Ovary (tissue), 3 donors: ENCODE results near the gene PIP5K1A.

Experiments
- EP300 ChIP-seq: sonication (generic); formaldehyde crosslinking; IDR thresholded peaks from one replicate; pipeline ENCODE4 v1.6.1; 2017; ENCODE audit warnings: antibody characterized with exemption
- TF ChIP-seq, protein P1 (sequence below), 3 donors: fragments of 450-650 bp in 2 of 3; fragments of 200-600 bp in 1 of 3; IDR thresholded peaks; one replicate each; pipeline versions ENCODE4 v1.5.1 to v1.8.0; 2016 to 2022; ENCODE audit warnings: antibody characterized with exemption in 3 of 3, mild to moderate bottlenecking in 1 of 3
- donor health status: DM: no; HTN: no; CAD: no.

DNA sequence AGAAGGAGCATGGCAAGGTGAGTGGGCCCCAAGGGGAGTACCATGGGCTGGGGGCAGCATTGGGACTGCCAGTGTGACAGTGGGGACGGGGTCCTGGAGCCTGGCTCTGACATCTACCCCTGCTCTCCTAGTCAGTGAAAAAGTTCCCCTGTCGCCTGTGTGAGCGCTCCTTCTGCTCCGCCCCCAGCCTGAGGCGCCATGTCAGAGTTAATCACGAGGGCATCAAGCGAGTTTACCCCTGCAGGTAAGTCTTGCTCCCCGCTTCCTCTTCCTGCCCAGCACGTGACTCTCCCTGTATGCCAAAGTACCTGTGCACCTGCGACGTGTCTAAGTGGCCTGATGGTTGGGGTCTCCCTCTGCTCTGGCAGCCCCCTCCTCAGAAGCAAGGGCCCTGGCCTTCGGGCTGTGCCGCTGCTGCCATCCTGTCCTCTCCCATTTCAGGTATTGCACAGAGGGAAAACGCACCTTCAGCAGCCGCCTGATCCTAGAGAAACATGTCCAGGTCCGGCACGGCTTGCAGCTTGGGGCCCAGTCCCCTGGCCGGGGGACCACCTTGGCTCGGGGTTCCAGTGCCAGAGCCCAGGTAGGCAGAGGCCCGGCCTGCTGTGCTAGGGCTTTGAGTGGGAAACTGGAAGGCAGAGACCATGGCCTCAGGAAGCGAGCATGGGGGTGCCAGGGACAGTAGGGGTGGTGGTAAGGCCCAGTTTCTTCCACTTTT, 91.8 kb downstream of the PIP5K1A start:
- TF ChIP-seq, protein P1, sequence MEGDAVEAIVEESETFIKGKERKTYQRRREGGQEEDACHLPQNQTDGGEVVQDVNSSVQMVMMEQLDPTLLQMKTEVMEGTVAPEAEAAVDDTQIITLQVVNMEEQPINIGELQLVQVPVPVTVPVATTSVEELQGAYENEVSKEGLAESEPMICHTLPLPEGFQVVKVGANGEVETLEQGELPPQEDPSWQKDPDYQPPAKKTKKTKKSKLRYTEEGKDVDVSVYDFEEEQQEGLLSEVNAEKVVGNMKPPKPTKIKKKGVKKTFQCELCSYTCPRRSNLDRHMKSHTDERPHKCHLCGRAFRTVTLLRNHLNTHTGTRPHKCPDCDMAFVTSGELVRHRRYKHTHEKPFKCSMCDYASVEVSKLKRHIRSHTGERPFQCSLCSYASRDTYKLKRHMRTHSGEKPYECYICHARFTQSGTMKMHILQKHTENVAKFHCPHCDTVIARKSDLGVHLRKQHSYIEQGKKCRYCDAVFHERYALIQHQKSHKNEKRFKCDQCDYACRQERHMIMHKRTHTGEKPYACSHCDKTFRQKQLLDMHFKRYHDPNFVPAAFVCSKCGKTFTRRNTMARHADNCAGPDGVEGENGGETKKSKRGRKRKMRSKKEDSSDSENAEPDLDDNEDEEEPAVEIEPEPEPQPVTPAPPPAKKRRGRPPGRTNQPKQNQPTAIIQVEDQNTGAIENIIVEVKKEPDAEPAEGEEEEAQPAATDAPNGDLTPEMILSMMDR (IDR thresholded peaks at IDR 0.05), result no peak
- no peak for TF ChIP-seq EP300
